Ecto neural progenitor cell (in vitro differentiated cells): Measurements from ENCODE around the gene CACNA1D.
A peak's percentile ranks its signal among the peaks of the same experiment; 100 is the strongest.

Experiments used
- DNase-seq: peaks from one replicate; pipeline ENCODE4 v3.0.0-alpha.2; 2018; ENCODE audit warnings: low spot score

CACNA1D gene

GRCh38 chr3:53823956-53824657 lies 329.7 kb downstream of the CACNA1D start:
- DNase-seq = no peak

GRCh38 chr3:53824795-53825194 lies 330.4 kb downstream of the CACNA1D start:
- no peak for DNase-seq

- no peak for DNase-seq
Observed at GRCh38 chr3:53826048-53826447, 331.6 kb downstream of the CACNA1D start.

GRCh38 chr3:53828581-53828980 lies 334.2 kb downstream of the CACNA1D start:
- no peak for DNase-seq

- DNase-seq = no peak
Observed at GRCh38 chr3:53829605-53830004, 335.2 kb downstream of the CACNA1D start.

GRCh38 chr3:53830944-53831343 lies 336.5 kb downstream of the CACNA1D start:
- no peak for DNase-seq

- no peak for DNase-seq
Observed at GRCh38 chr3:53833053-53833645, 338.7 kb downstream of the CACNA1D start.

- DNase-seq = no peak
Observed at GRCh38 chr3:53833700-53834099, 339.3 kb downstream of the CACNA1D start.

- no peak for DNase-seq
Observed at GRCh38 chr3:53834429-53835095, 340.2 kb downstream of the CACNA1D start.

GRCh38 chr3:53835257-53835656 lies 340.8 kb downstream of the CACNA1D start:
- no peak for DNase-seq

- DNase-seq = no peak
Observed at GRCh38 chr3:53836084-53836872, 341.9 kb downstream of the CACNA1D start.

- no peak for DNase-seq
Observed at GRCh38 chr3:53837331-53837730, 342.9 kb downstream of the CACNA1D start.

GRCh38 chr3:53841296-53841695 lies 346.9 kb downstream of the CACNA1D start:
- DNase-seq = no peak

- DNase-seq = no peak
Observed at GRCh38 chr3:53842436-53843194, 348.2 kb downstream of the CACNA1D start.

- DNase-seq = no peak
Observed at GRCh38 chr3:53843195-53844177, 349.1 kb downstream of the CACNA1D start.

GRCh38 chr3:53844262-53845102 lies 350.1 kb downstream of the CACNA1D start:
- no peak for DNase-seq

GRCh38 chr3:53845103-53845880 lies 350.9 kb downstream of the CACNA1D start:
- peak; percentile 73 for DNase-seq

GRCh38 chr3:53845881-53846133 lies 351.4 kb downstream of the CACNA1D start:
- no peak for DNase-seq
